Measurements from ENCODE around the gene MYMK.

GRCh38 chr9:133522073-133522910 lies 2.5 kb downstream of the MYMK start:
- no peak for TF ChIP-seq POLR2A (IDR thresholded peaks at IDR 0.05; ENCODE audit: low read depth, low read length)
- TF ChIP-seq POLR2AphosphoS5 (IDR thresholded peaks at IDR 0.05; ENCODE audit: low read depth, low read length) = no peak
- no peak for TF ChIP-seq TAF1 (IDR thresholded peaks at IDR 0.05; ENCODE audit: borderline replicate concordance, low read depth, low read length)

Data from GM12892 (cell line).